Heart right ventricle (tissue), 16 donors: ENCODE data around the gene EXOC3L4. TPM values are rescaled to one million over a fixed set of nuclear protein-coding genes. Genes with fewer than 3 reads are reported as not detected.
"Not testable (repeated sequence)": the region's sequence is repeated elsewhere in the genome, so short reads cannot be mapped to it uniquely, and the experiment has no call there.

Source experiments
- ATAC-seq, 8 donors: fragments of 200-7000 bp; cut with Tn5 transposase; one replicate each; pipeline ENCODE4 v1.9.1; 2020; ENCODE audit warnings: mild to moderate bottlenecking in 8 of 8, moderate library complexity in 8 of 8, moderate number of reproducible peaks in 1 of 8
- DNase-seq, 2 donors: peaks; one replicate each; pipeline ENCODE4 v3.0.0-alpha.2; 2020
- H3K27ac ChIP-seq, 10 donors: fragments of 200-600 bp; sonication (generic) in 2 of 10; one replicate each; pipeline versions ENCODE4 v1.5.0 to v1.8.0; 2020 to 2022; ENCODE audit warnings: mild to moderate bottlenecking in 3 of 10
- H3K27me3 ChIP-seq, 7 donors: fragments of 200-600 bp; one replicate each; pipeline ENCODE4 v1.8.0; 2021 to 2022; ENCODE audit warnings: mild to moderate bottlenecking in 2 of 7
- H3K36me3 ChIP-seq, 9 donors: fragments of 200-600 bp; sonication (generic) in 1 of 9; one replicate each; pipeline versions ENCODE4 v1.5.0 to v1.8.0; 2020 to 2022; ENCODE audit warnings: mild to moderate bottlenecking in 2 of 9
- H3K4me1 ChIP-seq, 9 donors: fragments of 200-600 bp; sonication (generic) in 1 of 9; one replicate each; pipeline versions ENCODE4 v1.5.0 to v1.8.0; 2020 to 2022; ENCODE audit warnings: mild to moderate bottlenecking in 4 of 9
- H3K4me3 ChIP-seq, 10 donors: fragments of 200-600 bp; sonication (generic) in 2 of 10; one replicate each; pipeline versions ENCODE4 v1.5.0 to v1.8.0; 2020 to 2022; ENCODE audit warnings: mild to moderate bottlenecking in 7 of 10, moderate library complexity in 2 of 10
- H3K9me3 ChIP-seq, 11 donors: fragments of 200-600 bp in 10 of 11; sonication (generic) in 2 of 11; one replicate each; pipeline versions ENCODE4 v1.5.0 to v1.8.0; 2013 to 2022; ENCODE audit warnings: mild to moderate bottlenecking in 2 of 11, control low read depth in 1 of 11, moderate library complexity in 1 of 11
- CTCF ChIP-seq, 9 donors: fragments of 200-600 bp; sonication (generic) in 2 of 9; IDR thresholded peaks; one replicate each; pipeline versions ENCODE4 v1.5.0 to v1.8.0; 2021 to 2022; ENCODE audit warnings: antibody characterized with exemption in 9 of 9, mild to moderate bottlenecking in 5 of 9, moderate library complexity in 1 of 9
- WGBS, 2 donors: extraction: QIAGEN DNeasy Blood & Tissue Kit; methylation state at CpG; one replicate each; pipeline ENCODE4 v1.1.7; 2013; ENCODE audit warnings: inconsistent platforms in 1 of 2; 5-methylcytosine and 5-hydroxymethylcytosine counted together
- intact Hi-C, 10 donors: fragments of 100-400 bp; cut with DNase I; formaldehyde crosslinking; loops; one replicate each; pipeline versions ENCODE4 v1.11.1 to v1.14.2; 2022
- polyA plus RNA-seq, 2 donors: library from polyadenylated mRNA; stranded (reverse); fragments of 200-250 nt; gene quantifications; one replicate each; pipeline ENCODE4 v1.2.3, GENCODE V29; 2013
- total RNA-seq, 10 donors: library from RNA; stranded (reverse); fragmentation: NEBNext Ultra II Directional in 3 of 10; extraction: Animal tissue kit (Norgen Biotek cat#: 25700) in 3 of 10; gene quantifications; one replicate each; pipeline versions ENCODE4 v1.2.1 to v1.2.4, GENCODE V29; 2021 to 2023
- donor health status: Arrhythmogenic right ventricular cardiomyopathy.
- donor health status: ischemic (EF 13 %, LVEDD 7.1; RV severe dilation, severe dysfunction).
- donor health status: healthy with polysubstance abuse.
- donor health status: DM: no; HTN: yes; CAD: no.
- donor health status: DM: no; HTN: no; CAD: no.
- donor health status: ischemic (EF 25% LVEDD 6.9; RV normal size, moderate dysfunction).
- donor health status: ischemic (EF 25% LVEDD 5.7; RV mildly dilated, moderate dysfunction).
- donor health status: healthy.
- donor health status: DM: yes; HTN: yes; CAD: no.
- donor health status: Ischemic cardiomyopathy.
- donor health status: ischemic (EF 35%, LVEDD 5.7; RV mildly dilated, moderate dysfunction).
- donor health status: nonischemic (EF 11% LVEDD 7.7; RV severe dilation, severe dysfunction).
- donor health status: DM: yes; HTN: yes; CAD: no.
- donor health status: PGD.
- donor health status: ischemic (EF 29% LVEDD 5.4; RV normal size, mild dysfunction).
- donor health status: nonischemic (EF 23%, LVEDD 6.1; RV moderate dilation, normal function).

The EXOC3L4 gene
- total and polyA plus RNA-seq, 12 donors: 0.16 to 2.0 (median 0.50) TPM; not detected in 4

- 68 to 69% methylated on average over 8 to 9 of the region's 9 CpGs for WGBS, 2 donors
Observed at GRCh38 chr14:103118663-103119404, 24.3 kb downstream of the EXOC3L4 start.

GRCh38 chr14:103119527-103119926 is 25.0 kb downstream of the EXOC3L4 start:
- intact Hi-C loops, DNase-seq, ATAC-seq, H3K4me3 ChIP-seq, H3K36me3 ChIP-seq, H3K27me3 ChIP-seq, H3K9me3 ChIP-seq: not testable (repeated sequence)
- 94 to 97% methylated on average over 8 of the region's 8 CpGs for WGBS, 2 donors
- peaks cover 18 to 87% (median 64%) of the 10 kb centered on the region in 9 donors for H3K4me1 ChIP-seq
- H3K27ac ChIP-seq: peak overlapping the region in 8 of 10 donors; percentile 1 to 99 (median 74)

More at GRCh38 chr14:103118663-103119404, 24.3 kb downstream of the EXOC3L4 start:
- Histone ChIP-seq H3K4me1 (peaks cover 11 to 87% (median 57%) of the 10 kb centered on the region in 9 donors), H3K9me3 (no peaks in the 10 kb centered on the region), H3K36me3 (no peaks in the 10 kb centered on the region), H3K27ac (peak overlapping the region; percentile 3 to 99 (median 73)), H3K27me3 (peaks cover 0 to 6% (median 0%) of the 10 kb centered on the region in 7 donors), H3K4me3 (no peak overlapping the region)
- no peak for TF ChIP-seq CTCF (IDR thresholded peaks at IDR 0.05)
- intact Hi-C loops: no loop called here
- ATAC-seq: peak in 5 of 8 donors; percentile 3 to 21 (median 7)
- peak; percentile 67 to 77 for DNase-seq

- H3K4me1 ChIP-seq: peaks cover 23 to 89% (median 72%) of the 10 kb centered on the region in 9 donors
- ATAC-seq (peak; percentile 1 to 34 (median 22)), DNase-seq (peak; percentile 69 to 76)
- H3K9me3 ChIP-seq: no peaks in the 10 kb centered on the region
- H3K27ac ChIP-seq: peak overlapping the region; percentile 41 to 99 (median 97)
- H3K36me3 ChIP-seq: peaks cover 0 to 6% (median 0%) of the 10 kb centered on the region in 9 donors
- H3K27me3 ChIP-seq: peaks cover 0 to 6% (median 0%) of the 10 kb centered on the region in 7 donors
- intact Hi-C loops: loop anchor here in 1 of 10 donors (5.0 kb wide), 1 partner anchor 44 kb away; no protein-coding TSS in a partner anchor
- WGBS, 2 donors: 20 to 38% methylated on average over 18 of the region's 18 CpGs
- TF ChIP-seq CTCF (IDR thresholded peaks at IDR 0.05): no peak
- H3K4me3 ChIP-seq: peak overlapping the region in 7 of 10 donors; percentile 7 to 95 (median 86)
Observed at GRCh38 chr14:103121121-103121845, 26.8 kb downstream of the EXOC3L4 start.

- Histone ChIP-seq H3K27ac (peak overlapping the region; percentile 64 to 99 (median 97)), H3K4me3 (peak overlapping the region in 9 of 10 donors; percentile 56 to 95 (median 86)), H3K36me3 (peaks cover 0 to 11% (median 0%) of the 10 kb centered on the region in 9 donors), H3K27me3 (peaks cover 0 to 6% (median 0%) of the 10 kb centered on the region in 7 donors), H3K9me3 (no peaks in the 10 kb centered on the region), H3K4me1 (peaks cover 27 to 93% (median 77%) of the 10 kb centered on the region in 9 donors)
- intact Hi-C loops: loop anchor here in 1 of 10 donors (5.0 kb wide), 1 partner anchor 45 kb away; no protein-coding TSS in a partner anchor
- DNase-seq (peak; percentile 88 to 89), ATAC-seq (peak; percentile 24 to 61 (median 54))
- no peak for TF ChIP-seq CTCF (IDR thresholded peaks at IDR 0.05)
- 15 to 17% methylated on average over 23 of the region's 23 CpGs for WGBS, 2 donors
Observed at GRCh38 chr14:103121846-103122584, 27.5 kb downstream of the EXOC3L4 start.
